GM21526 (cell line): ENCODE data around the gene CHADL.
"Not testable (repeated sequence)": the region's sequence is repeated elsewhere in the genome, so short reads cannot be mapped to it uniquely, and the experiment has no call there.

ENCODE experiments used
- ATAC-seq: cut with Tn5 transposase; IDR thresholded peaks from one replicate; pipeline ENCODE4 v1.9.1; 2021; ENCODE audit warnings: moderate library complexity; ENCODE audit not compliant: unreplicated experiment, low FRiP score

The CHADL gene

DNA sequence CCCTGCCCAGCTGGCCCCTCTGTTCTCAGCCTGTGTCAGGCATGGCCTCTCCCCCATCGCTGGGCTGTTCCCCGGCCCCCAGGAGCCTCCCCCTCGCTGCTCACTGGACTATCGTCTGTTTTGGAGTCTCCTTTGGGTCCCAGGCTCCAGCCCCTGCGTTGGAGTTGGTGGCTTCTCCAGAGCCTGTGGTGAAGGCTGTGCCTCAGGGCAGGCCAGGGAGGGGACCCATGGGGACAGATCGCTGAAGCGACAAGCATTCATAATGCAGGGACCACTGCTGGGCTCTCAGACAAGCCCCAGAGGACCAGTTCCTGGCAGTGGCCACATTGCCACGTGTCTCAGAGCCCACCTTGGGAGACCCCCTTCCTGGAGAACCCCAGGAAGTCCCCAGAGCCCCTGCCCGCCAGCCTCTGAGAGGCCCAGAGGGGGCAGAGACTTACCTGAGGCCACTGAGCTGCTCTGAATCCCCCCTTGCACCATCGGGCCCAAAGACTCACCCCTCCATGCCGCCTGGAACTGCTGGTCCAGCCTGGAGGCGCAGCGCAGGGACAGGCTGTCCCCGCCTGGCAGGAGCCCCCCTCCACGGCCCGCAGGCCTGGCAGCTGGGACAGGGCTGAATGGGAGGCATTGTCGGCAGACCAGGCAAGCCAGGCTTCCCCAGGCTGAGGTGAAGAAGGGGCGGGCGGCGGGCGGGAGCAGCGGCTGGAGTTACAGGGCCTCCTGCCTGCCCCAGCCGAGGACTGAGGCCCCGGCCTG is at the start of gene CHADL:
CHADL (minus strand) TSS at position 555 of the 756 bp plus-strand sequence; CDS start at position 505, 50 bp downstream.
- ATAC-seq: no peak

GRCh38 chr22:41289671-41290070 is 48.9 kb upstream of the CHADL start:
- no peak for ATAC-seq

DNA sequence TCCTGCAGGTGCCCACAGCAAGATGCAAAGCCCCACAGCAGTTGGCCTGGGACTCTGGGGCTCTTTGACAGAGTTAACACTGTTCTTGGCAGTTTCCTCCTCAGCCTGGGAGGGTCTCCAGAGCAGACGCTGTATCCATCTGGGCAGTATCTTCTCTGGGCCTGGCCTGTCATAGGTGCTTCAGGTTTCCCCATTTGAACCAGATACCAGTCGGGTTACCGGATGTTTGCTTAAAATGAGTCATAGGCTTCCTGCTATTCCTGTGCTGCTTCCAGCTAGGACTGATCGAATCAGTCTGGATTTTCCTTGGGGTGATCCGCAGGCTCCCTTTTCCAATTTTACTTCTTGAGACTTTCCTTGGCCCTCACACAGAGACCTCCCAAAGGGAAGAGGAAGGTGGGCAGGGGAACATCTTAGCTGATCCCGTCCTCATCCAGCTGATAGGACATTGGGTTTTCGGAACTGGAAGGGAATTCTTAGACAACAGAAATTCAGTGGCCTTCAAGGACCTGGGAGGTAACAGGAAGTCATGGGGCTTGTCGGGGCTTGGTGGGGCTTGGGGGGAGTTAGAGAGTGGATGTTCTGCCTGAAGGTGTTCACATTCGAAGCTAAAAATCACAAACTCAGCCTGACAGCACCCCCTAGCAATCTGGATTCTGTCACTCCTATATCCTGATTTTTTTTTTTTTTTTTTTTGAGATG is 47.7 kb upstream of the CHADL start:
- ATAC-seq: no peak

- peak; percentile 16 for ATAC-seq
These were observed 45.9 kb upstream of the CHADL start for GRCh38 chr22:41286639-41287091.

DNA sequence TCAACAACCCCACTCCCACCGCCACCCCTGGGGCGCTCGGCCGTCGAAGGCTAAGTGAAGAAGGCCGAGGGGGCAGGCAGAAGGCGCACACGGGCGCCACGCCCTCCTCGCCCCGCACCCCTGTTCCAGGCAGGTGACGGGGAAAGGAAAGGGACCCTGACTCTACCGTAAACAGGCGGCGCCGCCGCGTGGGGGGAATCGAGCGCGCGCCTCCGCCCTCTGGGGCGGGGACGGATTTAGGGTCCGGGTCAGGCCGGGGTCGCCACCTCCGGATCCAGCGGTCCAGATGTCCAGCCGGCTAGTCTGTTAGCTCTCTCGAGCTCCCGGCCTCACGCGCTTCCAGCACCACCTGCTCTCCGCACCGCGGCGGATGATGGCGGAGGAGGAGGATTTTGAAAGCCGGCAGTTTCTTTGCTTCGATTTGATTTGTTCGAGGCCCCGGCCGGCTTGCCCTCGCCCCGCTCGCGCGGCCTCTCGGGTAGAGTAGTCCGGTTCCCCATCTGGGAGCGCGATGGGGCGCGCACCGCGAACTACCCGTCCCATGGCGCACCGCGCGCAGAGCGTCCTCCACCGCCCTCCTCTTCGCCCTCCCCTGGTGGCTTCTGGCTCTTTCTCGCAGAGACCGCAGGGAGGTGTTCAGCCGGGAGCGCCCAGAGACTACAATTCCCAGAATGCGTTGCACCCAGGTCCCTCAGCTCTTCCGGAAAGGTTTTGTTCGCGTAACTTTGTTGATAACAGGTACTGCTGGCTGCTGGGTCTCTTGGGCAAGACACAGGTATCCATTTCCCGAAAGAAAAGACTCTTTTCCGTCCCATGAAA is 45.3 kb upstream of the CHADL start, which contains the start of gene RANGAP1:
RANGAP1 (minus strand) TSS at position 368 of the 819 bp plus-strand sequence. CDS start 5,143 bp downstream, outside the sequence.
- ATAC-seq: peak; percentile 91

GRCh38 chr22:41285441-41285819 is 44.7 kb upstream of the CHADL start:
- peak; percentile 18 for ATAC-seq

GRCh38 chr22:41284465-41284864 is 43.7 kb upstream of the CHADL start:
- ATAC-seq: no peak

DNA sequence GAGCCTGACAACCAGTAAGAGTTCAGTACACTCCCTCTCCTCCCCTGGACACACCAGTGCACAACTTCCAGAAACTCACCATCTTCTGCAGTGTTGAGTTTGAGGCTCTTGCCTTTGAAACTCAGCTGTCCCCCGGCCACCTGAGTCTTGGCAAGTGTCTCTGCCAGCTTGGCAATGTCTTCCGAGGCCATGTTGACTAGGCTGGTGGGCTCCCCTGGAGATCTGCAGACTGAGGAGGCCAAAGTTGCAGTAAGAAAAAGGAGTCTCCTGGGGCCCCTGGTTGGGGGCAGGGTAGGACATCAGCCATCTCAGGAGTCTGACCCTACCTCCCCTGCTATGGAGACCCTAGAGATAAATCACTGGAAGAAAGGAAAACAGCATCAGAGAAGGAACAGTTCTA is 40.1 kb upstream of the CHADL start:
- no peak for ATAC-seq

- no peak for ATAC-seq
These were observed 39.3 kb upstream of the CHADL start for GRCh38 chr22:41280065-41280464.

- ATAC-seq: no peak
These were observed 34.1 kb upstream of the CHADL start for GRCh38 chr22:41274856-41275255.

DNA sequence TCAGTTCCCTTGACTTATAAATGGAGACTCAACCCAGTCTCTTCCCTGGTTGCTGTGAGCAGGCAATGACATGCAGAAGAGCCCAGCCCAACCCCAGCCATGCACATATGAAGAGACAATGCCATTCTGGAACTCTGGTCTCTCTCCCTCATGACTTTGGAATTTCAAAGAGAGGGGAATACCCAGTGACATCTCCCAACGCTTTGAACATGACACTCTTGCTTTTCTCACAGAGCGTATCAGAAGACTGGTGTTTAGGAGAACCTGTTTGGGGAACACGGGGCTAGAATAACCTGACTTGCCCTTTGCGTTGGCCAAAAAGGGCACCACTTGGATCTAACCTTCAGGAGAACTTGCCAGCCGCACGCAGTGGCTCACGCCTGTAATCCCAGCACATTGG is 32.4 kb upstream of the CHADL start:
- ATAC-seq: no peak

GRCh38 chr22:41271787-41272186 is 31.1 kb upstream of the CHADL start:
- ATAC-seq: no peak

DNA sequence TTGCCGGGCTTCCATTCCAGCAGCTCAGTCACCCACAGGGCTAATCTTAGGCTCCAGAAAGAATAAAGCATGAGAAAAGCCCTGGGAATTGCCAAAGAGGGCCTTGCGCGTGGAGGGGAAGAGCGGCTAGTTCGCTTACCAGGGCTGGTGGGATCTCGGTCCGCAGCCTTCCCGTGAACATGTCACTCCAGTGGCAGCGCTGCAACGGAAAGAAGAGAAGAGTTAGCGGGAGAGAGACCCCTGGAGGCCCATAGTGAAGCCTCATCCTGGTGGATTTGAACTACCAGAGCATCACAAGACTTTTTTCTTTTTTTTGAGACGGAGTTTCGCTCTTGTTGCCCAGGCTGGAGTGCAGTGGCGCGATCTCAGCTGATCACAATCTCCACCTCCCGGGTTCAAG is 27.2 kb upstream of the CHADL start:
- ATAC-seq: no peak

DNA sequence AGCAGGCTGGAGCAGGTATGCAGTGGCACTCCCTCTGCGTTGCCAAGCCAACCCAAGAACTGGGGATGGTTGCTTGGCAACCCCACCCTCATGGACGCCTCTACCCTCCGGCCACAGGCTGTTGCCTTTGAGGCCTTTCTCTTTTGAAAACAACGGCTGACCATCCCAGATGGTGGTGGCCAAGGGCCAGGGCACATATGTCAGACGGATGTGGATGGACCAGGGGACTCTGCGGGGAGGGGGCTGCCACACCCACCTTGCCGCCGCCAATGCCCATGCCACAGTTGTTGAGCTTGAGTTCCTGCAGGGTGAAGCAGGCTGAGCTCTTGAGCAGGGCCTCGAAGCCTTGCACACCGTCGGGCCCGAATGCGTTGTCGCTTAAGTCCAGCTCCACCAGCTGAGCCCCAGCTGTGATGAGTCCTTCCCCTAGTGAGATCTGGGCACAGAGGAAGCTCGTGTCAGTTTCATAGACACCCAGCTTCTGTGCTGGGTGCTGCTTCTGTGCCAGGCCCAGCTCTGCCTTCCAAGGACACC is 23.7 kb upstream of the CHADL start:
- ATAC-seq: no peak

DNA sequence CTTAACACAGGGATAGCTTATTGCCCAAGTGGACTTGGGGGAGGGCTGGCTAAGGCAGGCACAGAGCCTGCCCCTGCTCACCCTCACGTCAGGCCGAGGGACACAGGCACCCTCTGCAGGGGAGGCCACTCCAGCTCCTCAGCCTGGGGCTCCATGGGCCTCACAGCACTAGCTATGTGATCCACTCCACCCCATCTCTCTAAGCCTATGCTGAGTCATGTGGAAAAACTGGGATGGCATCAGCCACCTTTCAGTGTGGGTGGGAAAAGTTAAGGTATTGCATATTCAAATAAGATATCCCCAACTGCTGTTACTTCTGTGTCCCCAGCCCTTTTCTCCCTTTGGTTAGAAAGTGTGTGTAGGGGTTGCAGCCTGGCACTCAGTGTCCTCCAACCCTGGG is 23.0 kb upstream of the CHADL start:
- no peak for ATAC-seq

DNA sequence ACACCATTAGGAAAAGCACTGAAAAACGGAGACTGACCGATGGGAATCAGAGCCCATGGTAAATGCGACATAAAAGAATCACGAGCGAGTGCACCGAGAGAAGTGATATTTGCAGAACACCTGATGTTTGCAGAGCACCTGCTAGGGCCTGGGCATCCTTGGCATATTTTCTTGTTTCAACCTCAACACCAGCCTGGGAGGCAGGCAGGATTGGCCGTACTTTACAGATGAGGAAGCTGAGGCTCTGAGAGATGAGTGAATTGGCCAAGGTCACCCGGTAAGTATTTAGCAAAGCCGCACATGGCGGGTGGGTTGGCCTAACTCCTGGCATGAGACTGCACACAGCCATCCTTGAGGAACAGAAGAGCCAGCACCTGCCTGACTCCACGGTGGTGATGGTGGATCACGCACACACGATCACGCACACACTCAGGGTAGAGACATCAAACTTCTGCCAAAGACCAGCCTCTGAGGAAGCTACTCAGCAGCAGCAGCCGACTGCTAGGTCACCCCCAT is 21.6 kb upstream of the CHADL start:
- ATAC-seq: no peak

DNA sequence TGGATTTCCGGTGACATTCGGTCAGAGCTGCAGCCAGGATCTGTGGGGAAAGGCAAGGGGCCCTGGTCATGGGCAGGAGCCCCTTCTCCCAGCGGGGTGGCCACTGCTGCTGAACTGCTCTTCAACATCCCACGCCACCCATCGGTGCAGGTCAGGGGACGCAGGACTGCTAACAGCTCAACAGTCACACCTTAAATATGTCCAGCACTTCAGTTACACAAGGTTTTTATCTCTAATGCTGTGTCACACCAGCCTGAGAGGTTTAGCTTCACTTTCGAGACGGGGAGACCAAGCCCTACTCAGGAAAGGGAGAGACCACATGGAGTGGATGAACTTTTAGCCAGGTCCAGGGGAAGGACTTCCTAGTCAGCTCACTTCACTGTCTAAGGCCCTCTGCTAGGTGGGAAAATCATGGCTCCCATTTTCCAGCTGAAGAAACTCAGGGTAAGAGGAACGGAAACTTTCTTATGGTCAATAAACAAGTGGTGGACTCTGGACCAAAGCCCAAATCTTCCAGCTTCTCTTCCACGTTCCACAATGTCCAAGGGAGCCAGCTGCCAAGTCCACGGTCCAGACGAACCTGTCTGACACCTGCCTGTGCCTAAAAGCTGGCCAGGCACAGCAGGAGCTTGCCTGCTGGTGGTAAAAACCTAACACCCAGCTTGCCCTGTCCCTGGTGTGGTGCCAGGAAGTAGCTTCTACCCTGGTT is 21.0 kb upstream of the CHADL start:
- ATAC-seq: no peak

DNA sequence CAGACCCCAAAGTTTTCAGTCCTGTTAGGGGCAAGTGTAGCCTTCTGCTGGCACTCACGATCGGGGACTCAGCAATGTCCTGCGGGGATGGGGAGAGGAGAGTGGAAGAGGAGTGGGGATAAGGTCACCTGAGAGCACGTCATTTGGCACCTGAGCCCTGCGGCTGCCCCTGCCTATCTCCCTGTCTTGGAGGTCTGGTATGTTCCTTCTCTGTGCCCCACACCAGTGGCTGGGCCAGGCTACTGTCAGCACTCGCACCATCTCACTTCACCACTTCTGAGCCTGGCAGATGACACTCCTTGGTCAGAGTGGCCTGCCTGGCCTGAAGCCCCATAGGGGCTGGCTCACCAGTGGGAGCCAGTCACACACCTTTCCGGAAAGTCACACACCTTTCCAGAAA is 20.1 kb upstream of the CHADL start:
- ATAC-seq: no peak

GRCh38 chr22:41259756-41260155 is 19.0 kb upstream of the CHADL start:
- ATAC-seq: not testable (repeated sequence)

DNA sequence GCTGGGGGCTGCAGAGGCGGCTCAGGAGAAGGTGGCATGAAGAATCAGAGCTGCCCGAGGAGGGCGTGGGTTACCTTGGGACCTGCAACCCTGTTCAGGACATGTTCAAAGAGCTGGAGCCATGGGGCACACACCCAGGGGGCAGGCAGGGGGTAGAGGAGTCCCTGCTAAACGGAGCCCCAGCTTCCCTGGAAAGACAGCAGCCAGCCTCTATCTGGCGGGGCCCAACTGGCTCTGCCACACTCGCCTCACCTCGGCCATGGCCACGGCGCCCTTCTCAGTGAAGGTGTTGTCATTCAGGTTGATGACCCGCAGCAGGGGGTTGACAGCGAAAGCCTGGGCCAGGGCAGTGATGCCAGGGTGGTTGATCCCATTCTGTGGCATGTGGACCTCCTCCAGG is 17.0 kb upstream of the CHADL start:
- no peak for ATAC-seq
